H1 (cell line): ENCODE measurements around the gene GNG14. TPM values are rescaled to one million over a fixed set of nuclear protein-coding genes. Genes with fewer than 3 reads are reported as not detected.

ENCODE experiments used
- CTCF ChIA-PET: fragments of 300-600 bp; sonication (Branson Sonifier 250); formaldehyde crosslinking; loops from one replicate; lab custom pipeline; 2021; ENCODE audit not compliant: partially characterized antibody; lab: Charles Lee
- POLR2A ChIA-PET: fragments of 300-600 bp; sonication (Branson Sonifier 250); formaldehyde crosslinking; loops from one replicate; lab custom pipeline; 2021; ENCODE audit warnings: inconsistent platforms; ENCODE audit not compliant: partially characterized antibody; lab: Charles Lee
- DNase-seq, 2 experiments: peaks; one replicate each; pipeline versions ENCODE4 v3.0.0 to v3.0.0-alpha.2; 2010 to 2022; ENCODE audit warnings: low spot score in 2 of 2, low read depth in 1 of 2, mixed read lengths in 1 of 2
- FAIRE-seq: peaks from 2 replicates; lab custom pipeline; 2011; peaks lifted over from hg19 to GRCh38; lab: Jason Lieb, UNC
- H2AFZ ChIP-seq: 2 replicates; pipeline ENCODE4 v1.8.1; 2012; ENCODE audit warnings: low read length, inconsistent platforms
- H2AK5ac ChIP-seq: 2 replicates; pipeline ENCODE4 v1.6.1; 2013; ENCODE audit warnings: low read depth, low read length
- H2BK120ac ChIP-seq: replicated peaks from 2 replicates; pipeline ENCODE3; 2013; ENCODE audit warnings: low read depth, low read length, inconsistent platforms
- H2BK12ac ChIP-seq: 2 replicates; pipeline ENCODE4 v1.6.1; 2013; ENCODE audit warnings: low read depth, low read length
- H2BK15ac ChIP-seq: 2 replicates; pipeline ENCODE4 v1.6.1; 2013; ENCODE audit warnings: low read length
- H2BK20ac ChIP-seq: 2 replicates; pipeline ENCODE4 v1.6.1; 2013; ENCODE audit warnings: low read length
- H2BK5ac ChIP-seq: 2 replicates; pipeline ENCODE4 v1.6.1; 2013; ENCODE audit warnings: low read depth, low read length
- H3K14ac ChIP-seq: 2 replicates; pipeline ENCODE4 v1.6.1; 2013; ENCODE audit warnings: inconsistent platforms; ENCODE audit not compliant: insufficient read length
- H3K18ac ChIP-seq: 2 replicates; pipeline ENCODE4 v1.6.1; 2013; ENCODE audit warnings: low read length; ENCODE audit errors: extremely low read depth
- H3K23ac ChIP-seq: 2 replicates; pipeline ENCODE4 v1.6.1; 2013; ENCODE audit warnings: inconsistent platforms; ENCODE audit not compliant: insufficient read length
- H3K23me2 ChIP-seq: 2 replicates; pipeline ENCODE4 v1.6.1; 2013; ENCODE audit warnings: low read depth, low read length
- H3K27ac ChIP-seq: 2 replicates; pipeline ENCODE4 v1.6.1; 2011; ENCODE audit warnings: low read depth, low read length, inconsistent platforms
- H3K27me3 ChIP-seq, 4 experiments: replicated peaks in 1 of 4; 1 replicate in 1 of 4; 2 replicates in 3 of 4; pipeline versions ENCODE4 v1.6.1 to v1.8.1; 2011 to 2013; ENCODE audit warnings: low read length in 3 of 4, mild to moderate bottlenecking in 3 of 4, inconsistent platforms in 2 of 4, mixed read lengths in 2 of 4, moderate library complexity in 1 of 4; ENCODE audit not compliant: control insufficient read depth in 3 of 4, insufficient read depth in 3 of 4; ENCODE audit errors: extremely low read depth in 1 of 4
- H3K36me3 ChIP-seq, 4 experiments: 2 replicates each; pipeline versions ENCODE4 v1.6.1 to v1.8.1; 2011 to 2013; ENCODE audit warnings: mild to moderate bottlenecking in 4 of 4, low read length in 3 of 4, moderate library complexity in 2 of 4, control low read depth in 1 of 4, inconsistent platforms in 1 of 4; ENCODE audit not compliant: insufficient read depth in 4 of 4, control insufficient read depth in 2 of 4
- H3K4ac ChIP-seq: replicated peaks from 2 replicates; pipeline ENCODE3; 2013; ENCODE audit warnings: low read length, low read depth, mixed read lengths, inconsistent platforms; ENCODE audit not compliant: insufficient read length
- H3K4me1 ChIP-seq, 4 experiments: replicated peaks in 1 of 4; 1 replicate in 1 of 4; 2 replicates in 3 of 4; pipeline versions ENCODE4 v1.6.1 to v1.8.1; 2011 to 2013; ENCODE audit warnings: low read length in 3 of 4, inconsistent platforms in 2 of 4, mixed read lengths in 1 of 4; ENCODE audit not compliant: insufficient read depth in 4 of 4, control insufficient read depth in 3 of 4
- H3K4me2 ChIP-seq, 2 experiments: 2 replicates each; pipeline versions ENCODE4 v1.6.1 to v1.8.1; 2011 to 2013; ENCODE audit warnings: low read depth in 2 of 2, low read length in 2 of 2, control low read depth in 1 of 2, inconsistent platforms in 1 of 2, mild to moderate bottlenecking in 1 of 2; ENCODE audit not compliant: insufficient read depth in 1 of 2
- H3K4me3 ChIP-seq, 4 experiments: fragments of 200-600, 300-600 bp in 1 of 4; sonication (generic), shearing (Covaris generic), sonication (Bioruptor Twin) in 1 of 4; 2 replicates each; pipeline versions ENCODE4 v1.5.1 to v1.8.1; 2011 to 2016; ENCODE audit warnings: low read length in 4 of 4, low read depth in 3 of 4, control low read depth in 2 of 4, inconsistent platforms in 2 of 4, mild to moderate bottlenecking in 2 of 4, mixed read lengths in 1 of 4, moderate library complexity in 1 of 4; ENCODE audit not compliant: insufficient read depth in 2 of 4; ENCODE audit errors: extremely low read depth in 1 of 4
- H3K56ac ChIP-seq: replicated peaks from 2 replicates; pipeline ENCODE3; 2013; ENCODE audit warnings: low read depth, mild to moderate bottlenecking, mixed read lengths, low read length, inconsistent platforms; ENCODE audit not compliant: insufficient read length
- H3K79me1 ChIP-seq: 2 replicates; pipeline ENCODE4 v1.6.1; 2013; ENCODE audit warnings: low read depth, low read length, control low read depth
- H3K79me2 ChIP-seq, 2 experiments: 2 replicates each; pipeline versions ENCODE4 v1.6.1 to v1.8.1; 2012 to 2013; ENCODE audit warnings: low read length in 2 of 2, mild to moderate bottlenecking in 2 of 2, inconsistent platforms in 1 of 2; ENCODE audit not compliant: insufficient read depth in 2 of 2, control insufficient read depth in 1 of 2
- H3K9ac ChIP-seq, 4 experiments: replicated peaks in 1 of 4; 1 replicate in 1 of 4; 2 replicates in 3 of 4; pipeline versions ENCODE4 v1.6.1 to v1.8.1; 2011 to 2013; ENCODE audit warnings: low read depth in 3 of 4, low read length in 3 of 4, control low read depth in 2 of 4, mild to moderate bottlenecking in 2 of 4, moderate library complexity in 2 of 4, inconsistent platforms in 1 of 4; ENCODE audit errors: extremely low read depth in 1 of 4
- H3K9me3 ChIP-seq, 2 experiments: 2 replicates each; pipeline versions ENCODE4 v1.6.1 to v1.8.1; 2012 to 2013; ENCODE audit warnings: mild to moderate bottlenecking in 2 of 2, moderate library complexity in 2 of 2, control low read depth in 1 of 2, inconsistent platforms in 1 of 2, low read depth in 1 of 2, low read length in 1 of 2, mixed read lengths in 1 of 2; ENCODE audit not compliant: insufficient read depth in 2 of 2
- H4K20me1 ChIP-seq, 2 experiments: replicated peaks in 1 of 2; 2 replicates each; pipeline versions ENCODE3 to v1.8.1; 2011 to 2013; ENCODE audit warnings: inconsistent platforms in 2 of 2, low read length in 2 of 2, mild to moderate bottlenecking in 1 of 2; ENCODE audit not compliant: insufficient read depth in 2 of 2, control insufficient read depth in 1 of 2
- H4K5ac ChIP-seq: 2 replicates; pipeline ENCODE4 v1.6.1; 2013; ENCODE audit warnings: low read length, low read depth, mixed read lengths, inconsistent platforms; ENCODE audit not compliant: insufficient read length
- H4K8ac ChIP-seq: 2 replicates; pipeline ENCODE4 v1.8.0; 2013; ENCODE audit warnings: mild to moderate bottlenecking, moderate library complexity, low read length, inconsistent platforms; ENCODE audit not compliant: insufficient read depth; ENCODE audit errors: extremely low read depth
- H4K91ac ChIP-seq: replicated peaks from 2 replicates; pipeline ENCODE3; 2013; ENCODE audit warnings: low read length, mixed read lengths, inconsistent platforms; ENCODE audit not compliant: insufficient read length
- MAFK ChIP-seq: IDR thresholded peaks from 2 replicates; pipeline ENCODE4 v1.6.1; 2012; ENCODE audit warnings: low read depth, mild to moderate bottlenecking, improper control_type of control experiment, low read length
- SRF ChIP-seq: IDR thresholded peaks from 2 replicates; pipeline ENCODE4 v1.6.1; 2011; ENCODE audit warnings: mild to moderate bottlenecking, low read depth, low read length, moderate library complexity
- WGBS, 2 experiments: shearing (Covaris generic) in 1 of 2; methylation state at CpG; one replicate each; pipeline versions ENCODE4 v1.1.6 to v1.1.7; 2013 to 2015; ENCODE audit warnings: low lambda C conversion rate in 2 of 2, mixed read lengths in 2 of 2, inconsistent platforms in 1 of 2, low coverage in 1 of 2, missing lambda C conversion rate in 1 of 2; ENCODE audit not compliant: insufficient replicate concordance in 2 of 2, insufficient coverage in 1 of 2, insufficient read length in 1 of 2; ENCODE audit errors: extremely low coverage in 1 of 2, missing lambda C conversion rate in 1 of 2; 5-methylcytosine and 5-hydroxymethylcytosine counted together
- polyA plus RNA-seq, 7 experiments: library from polyadenylated mRNA; depleted of rRNA in 3 of 7; stranded (reverse) in 5 of 7; unstranded in 2 of 7; fragments of >200 nt in 5 of 7; fragments of 200-250 nt in 2 of 7; gene quantifications; 1 replicate in 5 of 7; 2 replicates in 1 of 7; 4 replicates in 1 of 7; pipeline versions ENCODE4 v1.2.1 to v1.2.3, GENCODE V29; 2011 to 2013; ENCODE audit warnings: missing spikeins in 2 of 7, mixed read lengths in 2 of 7
- total RNA-seq: library from RNA; stranded (reverse); fragmentation: NEBNext Ultra II Directional; extraction: Animal tissue kit (Norgen Biotek cat#: 25700); gene quantifications from 2 replicates; pipeline ENCODE4 v1.2.1, GENCODE V29; 2021

GNG14 gene
- total and polyA plus RNA-seq, 2 of the 8 experiments (the other 6 are each of a cell fraction or from before 2014, with no cell fraction given), result not detected

GRCh38 chr19:12727745-12728433 is 40.1 kb downstream of the GNG14 start:
- H3K36me3 ChIP-seq, result peaks cover 10 to 31% (median 15%) of the 10 kb centered on the region in 4 experiments
- FAIRE-seq, result no peak
- no peaks in the 10 kb centered on the region for H3K27me3 ChIP-seq
- H3K9me3 ChIP-seq, result no peaks in the 10 kb centered on the region
- WGBS, 2 experiments, result 93% methylated on average over 9 of the region's 9 CpGs; no CpG with 5 or more reads in 1 of the 2 experiments
- no peak overlapping the region for H2BK15ac ChIP-seq
- peaks cover 9% of the 10 kb centered on the region; the same call in 1 of the 2 replicates for H3K79me1 ChIP-seq
- TF ChIP-seq MAFK, result no peak
- no peak for TF ChIP-seq SRF
- ChIA-PET CTCF (interaction anchor here (1.0 to 1.9 kb wide), 2 partner anchors 32 to 47 kb away, joined by 4 to 9 read pairs; no protein-coding TSS in a partner anchor), POLR2A (interaction anchor here (1.0 to 2.0 kb wide), 7 partner anchors 10 to 24 kb away, joined by 3 to 7 read pairs (median 4); partner anchors contain the start of gene BEST2)
- H3K23me2 ChIP-seq, result peaks cover 6% of the 10 kb centered on the region; the same call in 1 of the 2 replicates
- H2BK20ac ChIP-seq, result no peak overlapping the region
- no peak overlapping the region for H3K4me3 ChIP-seq
- H4K5ac ChIP-seq, result no peak overlapping the region
- H2AFZ ChIP-seq, result no peak overlapping the region
- no peak overlapping the region for H4K8ac ChIP-seq
- H4K20me1 ChIP-seq, result peaks cover 4 to 14% of the 10 kb centered on the region in 2 experiments
- no peak overlapping the region for H3K9ac ChIP-seq
- no peak for DNase-seq
- no peak overlapping the region for H2AK5ac ChIP-seq
- no peak overlapping the region for H2BK12ac ChIP-seq
- no peak overlapping the region for H2BK5ac ChIP-seq
- H2BK120ac ChIP-seq, result no peak overlapping the region
- no peak overlapping the region for H3K18ac ChIP-seq
- H4K91ac ChIP-seq, result no peak overlapping the region
- H3K4ac ChIP-seq, result no peak overlapping the region
- H3K4me2 ChIP-seq, result no peak overlapping the region
- no peak overlapping the region for H3K23ac ChIP-seq
- H3K4me1 ChIP-seq, result no peaks in the 10 kb centered on the region; a peak in 2 of 7 replicates
- H3K27ac ChIP-seq, result no peak overlapping the region
- no peak overlapping the region for H3K14ac ChIP-seq
- no peak overlapping the region for H3K56ac ChIP-seq
- peaks cover 11 to 33% of the 10 kb centered on the region in 2 experiments for H3K79me2 ChIP-seq
